H1 (cell line): ENCODE results near the gene SPOCK2. TPM values are rescaled to one million over a fixed set of nuclear protein-coding genes. Genes with fewer than 3 reads are reported as not detected.

Source experiments
- CTCF ChIA-PET: fragments of 300-600 bp; sonication (Branson Sonifier 250); formaldehyde crosslinking; loops from one replicate; lab custom pipeline; 2021; ENCODE audit not compliant: partially characterized antibody; lab: Charles Lee
- POLR2A ChIA-PET: fragments of 300-600 bp; sonication (Branson Sonifier 250); formaldehyde crosslinking; loops from one replicate; lab custom pipeline; 2021; ENCODE audit warnings: inconsistent platforms; ENCODE audit not compliant: partially characterized antibody; lab: Charles Lee
- DNase-seq, 2 experiments: peaks; one replicate each; pipeline versions ENCODE4 v3.0.0 to v3.0.0-alpha.2; 2010 to 2022; ENCODE audit warnings: low spot score in 2 of 2, low read depth in 1 of 2, mixed read lengths in 1 of 2
- FAIRE-seq: peaks from 2 replicates; lab custom pipeline; 2011; peaks lifted over from hg19 to GRCh38; lab: Jason Lieb, UNC
- H2AFZ ChIP-seq: 2 replicates; pipeline ENCODE4 v1.8.1; 2012; ENCODE audit warnings: low read length, inconsistent platforms
- H2AK5ac ChIP-seq: 2 replicates; pipeline ENCODE4 v1.6.1; 2013; ENCODE audit warnings: low read depth, low read length
- H2BK120ac ChIP-seq: replicated peaks from 2 replicates; pipeline ENCODE3; 2013; ENCODE audit warnings: low read depth, low read length, inconsistent platforms
- H2BK12ac ChIP-seq: 2 replicates; pipeline ENCODE4 v1.6.1; 2013; ENCODE audit warnings: low read depth, low read length
- H2BK15ac ChIP-seq: 2 replicates; pipeline ENCODE4 v1.6.1; 2013; ENCODE audit warnings: low read length
- H2BK20ac ChIP-seq: 2 replicates; pipeline ENCODE4 v1.6.1; 2013; ENCODE audit warnings: low read length
- H2BK5ac ChIP-seq: 2 replicates; pipeline ENCODE4 v1.6.1; 2013; ENCODE audit warnings: low read depth, low read length
- H3K14ac ChIP-seq: 2 replicates; pipeline ENCODE4 v1.6.1; 2013; ENCODE audit warnings: inconsistent platforms; ENCODE audit not compliant: insufficient read length
- H3K18ac ChIP-seq: 2 replicates; pipeline ENCODE4 v1.6.1; 2013; ENCODE audit warnings: low read length; ENCODE audit errors: extremely low read depth
- H3K23ac ChIP-seq: 2 replicates; pipeline ENCODE4 v1.6.1; 2013; ENCODE audit warnings: inconsistent platforms; ENCODE audit not compliant: insufficient read length
- H3K23me2 ChIP-seq: 2 replicates; pipeline ENCODE4 v1.6.1; 2013; ENCODE audit warnings: low read depth, low read length
- H3K27ac ChIP-seq: 2 replicates; pipeline ENCODE4 v1.6.1; 2011; ENCODE audit warnings: low read depth, low read length, inconsistent platforms
- H3K27me3 ChIP-seq, 4 experiments: replicated peaks in 1 of 4; 1 replicate in 1 of 4; 2 replicates in 3 of 4; pipeline versions ENCODE4 v1.6.1 to v1.8.1; 2011 to 2013; ENCODE audit warnings: low read length in 3 of 4, mild to moderate bottlenecking in 3 of 4, inconsistent platforms in 2 of 4, mixed read lengths in 2 of 4, moderate library complexity in 1 of 4; ENCODE audit not compliant: control insufficient read depth in 3 of 4, insufficient read depth in 3 of 4; ENCODE audit errors: extremely low read depth in 1 of 4
- H3K36me3 ChIP-seq, 4 experiments: 2 replicates each; pipeline versions ENCODE4 v1.6.1 to v1.8.1; 2011 to 2013; ENCODE audit warnings: mild to moderate bottlenecking in 4 of 4, low read length in 3 of 4, moderate library complexity in 2 of 4, control low read depth in 1 of 4, inconsistent platforms in 1 of 4; ENCODE audit not compliant: insufficient read depth in 4 of 4, control insufficient read depth in 2 of 4
- H3K4ac ChIP-seq: replicated peaks from 2 replicates; pipeline ENCODE3; 2013; ENCODE audit warnings: low read length, low read depth, mixed read lengths, inconsistent platforms; ENCODE audit not compliant: insufficient read length
- H3K4me1 ChIP-seq, 4 experiments: replicated peaks in 1 of 4; 1 replicate in 1 of 4; 2 replicates in 3 of 4; pipeline versions ENCODE4 v1.6.1 to v1.8.1; 2011 to 2013; ENCODE audit warnings: low read length in 3 of 4, inconsistent platforms in 2 of 4, mixed read lengths in 1 of 4; ENCODE audit not compliant: insufficient read depth in 4 of 4, control insufficient read depth in 3 of 4
- H3K4me2 ChIP-seq, 2 experiments: 2 replicates each; pipeline versions ENCODE4 v1.6.1 to v1.8.1; 2011 to 2013; ENCODE audit warnings: low read depth in 2 of 2, low read length in 2 of 2, control low read depth in 1 of 2, inconsistent platforms in 1 of 2, mild to moderate bottlenecking in 1 of 2; ENCODE audit not compliant: insufficient read depth in 1 of 2
- H3K4me3 ChIP-seq, 4 experiments: fragments of 200-600, 300-600 bp in 1 of 4; sonication (generic), shearing (Covaris generic), sonication (Bioruptor Twin) in 1 of 4; 2 replicates each; pipeline versions ENCODE4 v1.5.1 to v1.8.1; 2011 to 2016; ENCODE audit warnings: low read length in 4 of 4, low read depth in 3 of 4, control low read depth in 2 of 4, inconsistent platforms in 2 of 4, mild to moderate bottlenecking in 2 of 4, mixed read lengths in 1 of 4, moderate library complexity in 1 of 4; ENCODE audit not compliant: insufficient read depth in 2 of 4; ENCODE audit errors: extremely low read depth in 1 of 4
- H3K56ac ChIP-seq: replicated peaks from 2 replicates; pipeline ENCODE3; 2013; ENCODE audit warnings: low read depth, mild to moderate bottlenecking, mixed read lengths, low read length, inconsistent platforms; ENCODE audit not compliant: insufficient read length
- H3K79me1 ChIP-seq: 2 replicates; pipeline ENCODE4 v1.6.1; 2013; ENCODE audit warnings: low read depth, low read length, control low read depth
- H3K79me2 ChIP-seq, 2 experiments: 2 replicates each; pipeline versions ENCODE4 v1.6.1 to v1.8.1; 2012 to 2013; ENCODE audit warnings: low read length in 2 of 2, mild to moderate bottlenecking in 2 of 2, inconsistent platforms in 1 of 2; ENCODE audit not compliant: insufficient read depth in 2 of 2, control insufficient read depth in 1 of 2
- H3K9ac ChIP-seq, 4 experiments: replicated peaks in 1 of 4; 1 replicate in 1 of 4; 2 replicates in 3 of 4; pipeline versions ENCODE4 v1.6.1 to v1.8.1; 2011 to 2013; ENCODE audit warnings: low read depth in 3 of 4, low read length in 3 of 4, control low read depth in 2 of 4, mild to moderate bottlenecking in 2 of 4, moderate library complexity in 2 of 4, inconsistent platforms in 1 of 4; ENCODE audit errors: extremely low read depth in 1 of 4
- H3K9me3 ChIP-seq, 2 experiments: 2 replicates each; pipeline versions ENCODE4 v1.6.1 to v1.8.1; 2012 to 2013; ENCODE audit warnings: mild to moderate bottlenecking in 2 of 2, moderate library complexity in 2 of 2, control low read depth in 1 of 2, inconsistent platforms in 1 of 2, low read depth in 1 of 2, low read length in 1 of 2, mixed read lengths in 1 of 2; ENCODE audit not compliant: insufficient read depth in 2 of 2
- H4K20me1 ChIP-seq, 2 experiments: replicated peaks in 1 of 2; 2 replicates each; pipeline versions ENCODE3 to v1.8.1; 2011 to 2013; ENCODE audit warnings: inconsistent platforms in 2 of 2, low read length in 2 of 2, mild to moderate bottlenecking in 1 of 2; ENCODE audit not compliant: insufficient read depth in 2 of 2, control insufficient read depth in 1 of 2
- H4K5ac ChIP-seq: 2 replicates; pipeline ENCODE4 v1.6.1; 2013; ENCODE audit warnings: low read length, low read depth, mixed read lengths, inconsistent platforms; ENCODE audit not compliant: insufficient read length
- H4K8ac ChIP-seq: 2 replicates; pipeline ENCODE4 v1.8.0; 2013; ENCODE audit warnings: mild to moderate bottlenecking, moderate library complexity, low read length, inconsistent platforms; ENCODE audit not compliant: insufficient read depth; ENCODE audit errors: extremely low read depth
- H4K91ac ChIP-seq: replicated peaks from 2 replicates; pipeline ENCODE3; 2013; ENCODE audit warnings: low read length, mixed read lengths, inconsistent platforms; ENCODE audit not compliant: insufficient read length
- CBX5 ChIP-seq: fragments of 300-800, 300-1000 bp; sonication (generic); IDR thresholded peaks from 2 replicates; pipeline ENCODE4 v1.7.1; 2016; ENCODE audit warnings: antibody characterized with exemption, low read length, low read depth
- PHF8 ChIP-seq: fragments of 200-600 bp; sonication (generic); conservative IDR thresholded peaks from 2 replicates; pipeline ENCODE4 v1.7.1; 2012; ENCODE audit warnings: low read depth, mild to moderate bottlenecking, inconsistent platforms, low read length, moderate library complexity
- RXRA ChIP-seq: IDR thresholded peaks from 2 replicates; pipeline ENCODE4 v1.6.1; 2011; ENCODE audit warnings: low read depth, mild to moderate bottlenecking, low read length, moderate library complexity; ENCODE audit not compliant: insufficient read depth
- WGBS, 2 experiments: shearing (Covaris generic) in 1 of 2; methylation state at CpG; one replicate each; pipeline versions ENCODE4 v1.1.6 to v1.1.7; 2013 to 2015; ENCODE audit warnings: low lambda C conversion rate in 2 of 2, mixed read lengths in 2 of 2, inconsistent platforms in 1 of 2, low coverage in 1 of 2, missing lambda C conversion rate in 1 of 2; ENCODE audit not compliant: insufficient replicate concordance in 2 of 2, insufficient coverage in 1 of 2, insufficient read length in 1 of 2; ENCODE audit errors: extremely low coverage in 1 of 2, missing lambda C conversion rate in 1 of 2; 5-methylcytosine and 5-hydroxymethylcytosine counted together
- polyA plus RNA-seq, 7 experiments: library from polyadenylated mRNA; depleted of rRNA in 3 of 7; stranded (reverse) in 5 of 7; unstranded in 2 of 7; fragments of >200 nt in 5 of 7; fragments of 200-250 nt in 2 of 7; gene quantifications; 1 replicate in 5 of 7; 2 replicates in 1 of 7; 4 replicates in 1 of 7; pipeline versions ENCODE4 v1.2.1 to v1.2.3, GENCODE V29; 2011 to 2013; ENCODE audit warnings: missing spikeins in 2 of 7, mixed read lengths in 2 of 7
- total RNA-seq: library from RNA; stranded (reverse); fragmentation: NEBNext Ultra II Directional; extraction: Animal tissue kit (Norgen Biotek cat#: 25700); gene quantifications from 2 replicates; pipeline ENCODE4 v1.2.1, GENCODE V29; 2021

Gene SPOCK2
- total and polyA plus RNA-seq, 2 of the 8 experiments (the other 6 are each of a cell fraction or from before 2014, with no cell fraction given), result 1.5 to 1.9 TPM

- H4K20me1 ChIP-seq, result no peaks in the 10 kb centered on the region
- H3K4me2 ChIP-seq, result no peak overlapping the region
- no peak overlapping the region for H3K4ac ChIP-seq
- no peak overlapping the region for H3K23ac ChIP-seq
- H3K79me2 ChIP-seq, result no peaks in the 10 kb centered on the region
- no peak overlapping the region for H2BK15ac ChIP-seq
- H2BK120ac ChIP-seq, result no peak overlapping the region
- no peak overlapping the region for H4K91ac ChIP-seq
- FAIRE-seq (no peak), DNase-seq (no peak)
- WGBS, 2 experiments, result 89% methylated on average over 7 of the region's 7 CpGs; no CpG with 5 or more reads in 1 of the 2 experiments
- H2BK12ac ChIP-seq, result no peak overlapping the region
- CTCF ChIA-PET, result interaction anchor here (1.1 to 8.7 kb wide), 2 partner anchors 11 to 49 kb away, joined by 4 to 51 read pairs; partner anchors contain the start of gene SPOCK2
- no peak overlapping the region for H4K5ac ChIP-seq
- no peak overlapping the region for H2BK20ac ChIP-seq
- H3K14ac ChIP-seq, result no peak overlapping the region
- no peak overlapping the region for H3K18ac ChIP-seq
- no peaks in the 10 kb centered on the region for H3K27me3 ChIP-seq
- no peak overlapping the region for H3K4me3 ChIP-seq
- no peak overlapping the region for H2BK5ac ChIP-seq
- H3K9me3 ChIP-seq, result peaks cover 0 to 3% of the 10 kb centered on the region in 2 experiments; a peak in 1 of 4 replicates
- no peak overlapping the region for H3K9ac ChIP-seq
- no peak overlapping the region for H4K8ac ChIP-seq
- no peak overlapping the region for H3K56ac ChIP-seq
- no peaks in the 10 kb centered on the region for H3K23me2 ChIP-seq
- H3K4me1 ChIP-seq, result peaks cover 0 to 11% (median 3%) of the 10 kb centered on the region in 4 experiments; a peak in 4 of 7 replicates
- H3K27ac ChIP-seq, result no peak overlapping the region
- POLR2A ChIA-PET, result no interaction called here
- no peaks in the 10 kb centered on the region for H3K36me3 ChIP-seq
- H2AK5ac ChIP-seq, result no peak overlapping the region
- H2AFZ ChIP-seq, result no peak overlapping the region
- no peaks in the 10 kb centered on the region for H3K79me1 ChIP-seq
- TF ChIP-seq CBX5 (no peak), PHF8 (no peak), RXRA (no peak)
These were observed 49.2 kb upstream of the SPOCK2 start for GRCh38 chr10:72137583-72137982.
